HG03196 (cell line): ENCODE data around the gene TBL2.
"Not testable (repeated sequence)": the region's sequence is repeated elsewhere in the genome, so short reads cannot be mapped to it uniquely, and the experiment has no call there.

Experiments
- ATAC-seq: cut with Tn5 transposase; IDR thresholded peaks from one replicate; pipeline ENCODE4 v1.9.1; 2021; ENCODE audit not compliant: unreplicated experiment

The TBL2 gene

GRCh38 chr7:73578342-73579128 is at the start of gene TBL2:
Gene TBL2, minus strand, starts transcription at chr7:73578579. Its CDS starts 30 bp downstream, at chr7:73578549.
- ATAC-seq: peak; percentile 86

GRCh38 chr7:73626814-73627213 is 48.4 kb upstream of the TBL2 start:
- ATAC-seq: no peak

- ATAC-seq: no peak
Observed at GRCh38 chr7:73625276-73625675, 46.9 kb upstream of the TBL2 start.

GRCh38 chr7:73624669-73625001 is 46.3 kb upstream of the TBL2 start:
- ATAC-seq: no peak

GRCh38 chr7:73623798-73624668 is 45.7 kb upstream of the TBL2 start, which contains the start of gene MLXIPL:
Gene MLXIPL, minus strand, starts transcription at chr7:73624522. Its CDS starts 30 bp downstream, at chr7:73624492.
- ATAC-seq: no peak

GRCh38 chr7:73622909-73623797 is 44.8 kb upstream of the TBL2 start:
- no peak for ATAC-seq

- ATAC-seq: no peak
Observed at GRCh38 chr7:73622527-73622908, 44.1 kb upstream of the TBL2 start.

- no peak for ATAC-seq
Observed at GRCh38 chr7:73621168-73622063, 43.0 kb upstream of the TBL2 start.

GRCh38 chr7:73619394-73619793 is 41.0 kb upstream of the TBL2 start:
- ATAC-seq: not testable (repeated sequence)

- ATAC-seq: no peak
Observed at GRCh38 chr7:73618538-73618937, 40.2 kb upstream of the TBL2 start.

- ATAC-seq: not testable (repeated sequence)
Observed at GRCh38 chr7:73617520-73617919, 39.1 kb upstream of the TBL2 start.

- no peak for ATAC-seq
Observed at GRCh38 chr7:73615886-73616285, 37.5 kb upstream of the TBL2 start.

GRCh38 chr7:73614937-73615336 is 36.6 kb upstream of the TBL2 start:
- ATAC-seq: not testable (repeated sequence)

GRCh38 chr7:73613954-73614735 is 35.8 kb upstream of the TBL2 start:
- ATAC-seq: no peak

- no peak for ATAC-seq
Observed at GRCh38 chr7:73612598-73613269, 34.4 kb upstream of the TBL2 start.

GRCh38 chr7:73611017-73611555 is 32.7 kb upstream of the TBL2 start:
- ATAC-seq: no peak

GRCh38 chr7:73610105-73610504 is 31.7 kb upstream of the TBL2 start:
- ATAC-seq: no peak

GRCh38 chr7:73607692-73607983 is 29.3 kb upstream of the TBL2 start:
- ATAC-seq: not testable (repeated sequence)
